A549 (cell line): ENCODE results near the gene HLA-DPA1. TPM values are rescaled to one million over a fixed set of nuclear protein-coding genes. Genes with fewer than 3 reads are reported as not detected.

Experiments used
- ATAC-seq, 2 experiments: fragments of 200-7000 bp in 1 of 2; fragments of >200 bp in 1 of 2; cut with Nextera tagmentation in 1 of 2; cut with Tn5 transposase in 1 of 2; 3 replicates each; pipeline versions ENCODE4 v1.8.0 to v1.9.1; 2018 to 2020; ENCODE audit warnings: mild to moderate bottlenecking in 1 of 2, moderate library complexity in 1 of 2
- CTCF ChIA-PET: fragments of 300-600 bp; sonication (Branson Sonifier 250); formaldehyde crosslinking; extraction: SDS; loops from one replicate; lab custom pipeline; 2021; ENCODE audit warnings: antibody characterized with exemption, inconsistent platforms; lab: Yijun Ruan, JAX
- POLR2A ChIA-PET: fragments of 350-600 bp; formaldehyde crosslinking; extraction: SDS; loops from one replicate; lab custom pipeline; 2021; ENCODE audit warnings: antibody characterized with exemption, inconsistent platforms; lab: Yijun Ruan, JAX
- DNase-seq, 2 experiments: peaks; one replicate each; pipeline versions ENCODE4 v3.0.0 to v3.0.0-alpha.2; 2011 to 2016; ENCODE audit warnings: low read depth in 1 of 2, low spot score in 1 of 2
- FAIRE-seq: peaks from 2 replicates; lab custom pipeline; 2011; peaks lifted over from hg19 to GRCh38; lab: Jason Lieb, UNC
- H3K27ac ChIP-seq, 2 experiments: fragments of >200 bp; sonication (Bioruptor Twin); formaldehyde crosslinking; 3 replicates each; pipeline ENCODE4 v1.5.1; 2016 to 2017
- H3K4me1 ChIP-seq: fragments of >200 bp; sonication (Bioruptor Twin); formaldehyde crosslinking; 3 replicates; pipeline ENCODE4 v1.6.1; 2016
- H3K4me2 ChIP-seq: fragments of >200 bp; sonication (Bioruptor Twin); formaldehyde crosslinking; 3 replicates; pipeline ENCODE4 v1.6.1; 2016
- H3K4me3 ChIP-seq: fragments of >200 bp; sonication (Bioruptor Twin); formaldehyde crosslinking; 3 replicates; pipeline ENCODE4 v1.5.1; 2016
- H3K9me3 ChIP-seq: fragments of >200 bp; sonication (Bioruptor Twin); formaldehyde crosslinking; 3 replicates; pipeline ENCODE4 v1.6.1; 2016
- CEBPB ChIP-seq, 2 experiments: fragments of >200 bp in 1 of 2; sonication (Bioruptor Twin) in 1 of 2; formaldehyde crosslinking in 1 of 2; IDR thresholded peaks; 2 replicates each; pipeline ENCODE4 v1.6.1; 2012 to 2016
- EHMT2 ChIP-seq: fragments of 200-600 bp; sonication (generic); IDR thresholded peaks from 2 replicates; pipeline ENCODE4 v1.6.1; 2016; ENCODE audit warnings: antibody characterized with exemption, low read depth, mild to moderate bottlenecking, moderate library complexity
- EP300 ChIP-seq, 2 experiments: fragments of >200 bp; sonication (Bioruptor Twin); formaldehyde crosslinking; IDR thresholded peaks; 2 replicates in 1 of 2; 3 replicates in 1 of 2; pipeline ENCODE4 v1.6.1; 2016 to 2017
- FOSL2 ChIP-seq, 2 experiments: fragments of 450-650 bp in 1 of 2; fragments of >200 bp in 1 of 2; sonication (Bioruptor Twin) in 1 of 2; formaldehyde crosslinking; IDR thresholded peaks; 2 replicates each; pipeline versions ENCODE4 v1.5.0 to v1.6.1; 2016 to 2020; ENCODE audit warnings: mild to moderate bottlenecking in 1 of 2, moderate library complexity in 1 of 2
- HEYL ChIP-seq: fragments of 250-450 bp; sonication (Bioruptor Pico); IDR thresholded peaks from 2 replicates; pipeline ENCODE4 v1.8.0; 2021; ENCODE audit warnings: mild to moderate bottlenecking, moderate library complexity
- HOXB13 ChIP-seq: fragments of 250-450 bp; sonication (Bioruptor Pico); IDR thresholded peaks from 2 replicates; pipeline ENCODE4 v1.5.0; 2020; ENCODE audit warnings: low read depth, mild to moderate bottlenecking, moderate library complexity
- KDM5A ChIP-seq: fragments of 200-600 bp; sonication (generic); IDR thresholded peaks from 2 replicates; pipeline ENCODE4 v1.6.1; 2016; ENCODE audit warnings: antibody characterized with exemption, mild to moderate bottlenecking
- MAFK ChIP-seq: fragments of 450-650 bp; IDR thresholded peaks from 2 replicates; pipeline ENCODE4 v1.6.1; 2014; ENCODE audit not compliant: partially characterized antibody
- NFE2L2 ChIP-seq: fragments of 150-350 bp; conservative IDR thresholded peaks from 2 replicates; pipeline ENCODE4 v1.6.1; 2014; ENCODE audit warnings: low read length
- RFX5 ChIP-seq: fragments of 450-650 bp; IDR thresholded peaks from 2 replicates; pipeline ENCODE4 v1.7.1; 2014; ENCODE audit warnings: antibody characterized with exemption, mild to moderate bottlenecking, moderate library complexity
- RNF2 ChIP-seq: fragments of 200-600 bp; sonication (generic); IDR thresholded peaks from 2 replicates; pipeline ENCODE4 v1.6.1; 2016; ENCODE audit warnings: low read depth, mild to moderate bottlenecking, antibody characterized with exemption, moderate library complexity, borderline replicate concordance
- SMC3 ChIP-seq: fragments of >200 bp; sonication (Bioruptor Twin); formaldehyde crosslinking; IDR thresholded peaks from 3 replicates; pipeline ENCODE4 v1.6.1; 2018; ENCODE audit warnings: inconsistent platforms
- ZC3H11A ChIP-seq: fragments of 450-650 bp; IDR thresholded peaks from 2 replicates; pipeline ENCODE4 v1.6.1; 2014; ENCODE audit warnings: antibody characterized with exemption, mild to moderate bottlenecking
- WGBS: methylation state at CpG from one replicate; pipeline ENCODE4 v1.1.6; 2017; ENCODE audit errors: missing lambda C conversion rate; 5-methylcytosine and 5-hydroxymethylcytosine counted together
- polyA plus RNA-seq, 4 experiments: library from polyadenylated mRNA; depleted of rRNA in 3 of 4; stranded (reverse); fragments of >200 nt; fragmentation: RNase III in 1 of 4; extraction: RNeasy Plus Mini Kit Qiagen cat#74134 plus additional on column Dnase treatment in 1 of 4; gene quantifications; 2 replicates in 3 of 4; 3 replicates in 1 of 4; pipeline ENCODE4 v1.2.3, GENCODE V29; 2011 to 2017
- TF ChIP-seq, protein P1 (sequence below): fragments of 200-600 bp; sonication (generic); IDR thresholded peaks from 2 replicates; pipeline ENCODE4 v1.6.1; 2016; ENCODE audit warnings: antibody characterized with exemption, mild to moderate bottlenecking, moderate library complexity
- TF ChIP-seq, protein P2 (sequence below): fragments of 450-650 bp; IDR thresholded peaks from 2 replicates; pipeline ENCODE4 v1.6.1; 2014; ENCODE audit warnings: antibody characterized with exemption

Gene HLA-DPA1
- polyA plus RNA-seq, 2 of the 4 experiments (the other 2 are of a cell fraction) = 0.09 TPM; not detected in 1

DNA sequence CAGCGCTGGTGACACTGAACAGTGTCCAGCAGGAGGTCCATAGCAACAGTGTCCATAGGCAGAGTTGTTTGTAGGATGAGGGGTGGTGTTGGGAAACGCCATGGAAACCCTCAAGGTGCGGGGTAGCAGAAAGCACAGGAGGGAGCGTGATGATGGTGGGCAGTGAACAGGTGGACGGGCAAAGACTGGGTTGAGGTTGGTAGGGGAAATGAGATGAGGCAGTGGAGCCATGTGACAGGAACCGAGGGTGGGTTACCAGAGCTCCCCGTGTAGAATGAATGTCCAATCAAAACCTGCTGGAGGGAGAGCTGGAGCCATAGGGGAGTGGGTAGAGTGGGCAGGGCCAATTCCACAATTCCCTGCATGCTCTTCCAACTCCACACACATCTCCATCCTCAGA is 40.3 kb upstream of the HLA-DPA1 start:
- ChIA-PET CTCF (interaction anchor here (1.1 kb wide), 1 partner anchor 101 kb away, joined by 3 read pairs; no protein-coding TSS in a partner anchor), POLR2A (interaction anchor here (0.6 kb wide), 1 partner anchor 32 kb away, joined by 4 read pairs; no protein-coding TSS in a partner anchor)
- no peak overlapping the region for H3K4me3 ChIP-seq
- H3K9me3 ChIP-seq = no peaks in the 10 kb centered on the region
- no peak for ATAC-seq
- no peak for TF ChIP-seq EP300 (IDR thresholded peaks at IDR 0.05)
- no peak for TF ChIP-seq NFE2L2
- no peak for TF ChIP-seq SMC3
- TF ChIP-seq RNF2 = no peak
- no peak for TF ChIP-seq HOXB13 (CRISPR knock-in tag)
- no peak for TF ChIP-seq EHMT2
- no peak for TF ChIP-seq MAFK
- TF ChIP-seq RFX5 = no peak
- TF ChIP-seq CEBPB (IDR thresholded peaks at IDR 0.05) = no peak
- no peak for TF ChIP-seq KDM5A
- no peak for TF ChIP-seq FOSL2 (IDR thresholded peaks at IDR 0.05)
- no peak for TF ChIP-seq FOSL2 (CRISPR knock-in tag; IDR thresholded peaks at IDR 0.05)
- TF ChIP-seq HEYL = no peak
- TF ChIP-seq, protein P1, sequence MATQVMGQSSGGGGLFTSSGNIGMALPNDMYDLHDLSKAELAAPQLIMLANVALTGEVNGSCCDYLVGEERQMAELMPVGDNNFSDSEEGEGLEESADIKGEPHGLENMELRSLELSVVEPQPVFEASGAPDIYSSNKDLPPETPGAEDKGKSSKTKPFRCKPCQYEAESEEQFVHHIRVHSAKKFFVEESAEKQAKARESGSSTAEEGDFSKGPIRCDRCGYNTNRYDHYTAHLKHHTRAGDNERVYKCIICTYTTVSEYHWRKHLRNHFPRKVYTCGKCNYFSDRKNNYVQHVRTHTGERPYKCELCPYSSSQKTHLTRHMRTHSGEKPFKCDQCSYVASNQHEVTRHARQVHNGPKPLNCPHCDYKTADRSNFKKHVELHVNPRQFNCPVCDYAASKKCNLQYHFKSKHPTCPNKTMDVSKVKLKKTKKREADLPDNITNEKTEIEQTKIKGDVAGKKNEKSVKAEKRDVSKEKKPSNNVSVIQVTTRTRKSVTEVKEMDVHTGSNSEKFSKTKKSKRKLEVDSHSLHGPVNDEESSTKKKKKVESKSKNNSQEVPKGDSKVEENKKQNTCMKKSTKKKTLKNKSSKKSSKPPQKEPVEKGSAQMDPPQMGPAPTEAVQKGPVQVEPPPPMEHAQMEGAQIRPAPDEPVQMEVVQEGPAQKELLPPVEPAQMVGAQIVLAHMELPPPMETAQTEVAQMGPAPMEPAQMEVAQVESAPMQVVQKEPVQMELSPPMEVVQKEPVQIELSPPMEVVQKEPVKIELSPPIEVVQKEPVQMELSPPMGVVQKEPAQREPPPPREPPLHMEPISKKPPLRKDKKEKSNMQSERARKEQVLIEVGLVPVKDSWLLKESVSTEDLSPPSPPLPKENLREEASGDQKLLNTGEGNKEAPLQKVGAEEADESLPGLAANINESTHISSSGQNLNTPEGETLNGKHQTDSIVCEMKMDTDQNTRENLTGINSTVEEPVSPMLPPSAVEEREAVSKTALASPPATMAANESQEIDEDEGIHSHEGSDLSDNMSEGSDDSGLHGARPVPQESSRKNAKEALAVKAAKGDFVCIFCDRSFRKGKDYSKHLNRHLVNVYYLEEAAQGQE = no peak
- no peak for TF ChIP-seq ZC3H11A
- TF ChIP-seq, protein P2, sequence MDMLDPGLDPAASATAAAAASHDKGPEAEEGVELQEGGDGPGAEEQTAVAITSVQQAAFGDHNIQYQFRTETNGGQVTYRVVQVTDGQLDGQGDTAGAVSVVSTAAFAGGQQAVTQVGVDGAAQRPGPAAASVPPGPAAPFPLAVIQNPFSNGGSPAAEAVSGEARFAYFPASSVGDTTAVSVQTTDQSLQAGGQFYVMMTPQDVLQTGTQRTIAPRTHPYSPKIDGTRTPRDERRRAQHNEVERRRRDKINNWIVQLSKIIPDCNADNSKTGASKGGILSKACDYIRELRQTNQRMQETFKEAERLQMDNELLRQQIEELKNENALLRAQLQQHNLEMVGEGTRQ = no peak
- no peak for DNase-seq
- 2% methylated on average over 7 of the region's 7 CpGs for WGBS
- no peaks in the 10 kb centered on the region for H3K4me1 ChIP-seq
- H3K4me2 ChIP-seq = no peak overlapping the region
- no peak for FAIRE-seq
- H3K27ac ChIP-seq = no peak overlapping the region

DNA sequence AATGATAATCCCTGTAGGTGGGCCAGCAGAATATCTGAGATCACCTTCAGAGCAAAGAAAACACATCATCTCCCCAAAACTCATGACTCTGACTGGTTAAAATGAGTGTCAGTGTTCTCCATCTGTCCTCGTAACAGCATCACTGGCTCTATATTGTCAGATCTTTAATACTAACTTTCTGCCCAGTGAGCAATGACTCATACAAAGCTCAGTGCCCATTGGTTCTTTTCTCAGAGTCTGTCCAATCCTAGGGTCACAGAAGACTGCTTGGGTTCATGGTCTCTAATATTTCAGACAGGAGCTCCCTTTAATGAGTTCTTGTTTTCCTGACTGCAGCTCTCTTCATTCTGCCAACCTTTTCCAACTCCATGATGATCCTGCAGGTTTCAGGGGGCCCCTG is 38.7 kb upstream of the HLA-DPA1 start:
- FAIRE-seq = no peak
- H3K9me3 ChIP-seq = no peaks in the 10 kb centered on the region
- no peaks in the 10 kb centered on the region for H3K4me1 ChIP-seq
- CTCF ChIA-PET = interaction anchor here (0.7 kb wide), 1 partner anchor 136 kb away, joined by 3 read pairs; no protein-coding TSS in a partner anchor
- TF ChIP-seq RFX5 = peak; percentile 97
- TF ChIP-seq HOXB13 (CRISPR knock-in tag) = no peak
- TF ChIP-seq, all 56 proteins: peak for 1
- no peak overlapping the region for H3K4me3 ChIP-seq
- peak in 1 of 2 experiments; percentile 10 for DNase-seq
- 33% methylated on average over 1 of the region's 1 CpG for WGBS
- POLR2A ChIA-PET = no interaction called here
- H3K27ac ChIP-seq = no peak overlapping the region
- peak; percentile 73 to 94; a peak in 4 of 6 replicates for ATAC-seq
- H3K4me2 ChIP-seq = no peak overlapping the region

GRCh38 chr6:33108307-33108706 is 34.9 kb upstream of the HLA-DPA1 start:
- FAIRE-seq = no peak
- no peak overlapping the region for H3K4me3 ChIP-seq
- no peaks in the 10 kb centered on the region for H3K9me3 ChIP-seq
- POLR2A ChIA-PET = no interaction called here
- CTCF ChIA-PET = interaction anchor here (2.1 kb wide), 1 partner anchor 11 kb away, joined by 5 read pairs; no protein-coding TSS in a partner anchor
- H3K4me1 ChIP-seq = no peaks in the 10 kb centered on the region
- no peak for ATAC-seq
- DNase-seq = no peak
- WGBS = 2% methylated on average over 2 of the region's 2 CpGs
- H3K4me2 ChIP-seq = no peak overlapping the region
- no peak for TF ChIP-seq RNF2
- no peak overlapping the region for H3K27ac ChIP-seq
